ENCODE data around the gene BNIP5.

DNA sequence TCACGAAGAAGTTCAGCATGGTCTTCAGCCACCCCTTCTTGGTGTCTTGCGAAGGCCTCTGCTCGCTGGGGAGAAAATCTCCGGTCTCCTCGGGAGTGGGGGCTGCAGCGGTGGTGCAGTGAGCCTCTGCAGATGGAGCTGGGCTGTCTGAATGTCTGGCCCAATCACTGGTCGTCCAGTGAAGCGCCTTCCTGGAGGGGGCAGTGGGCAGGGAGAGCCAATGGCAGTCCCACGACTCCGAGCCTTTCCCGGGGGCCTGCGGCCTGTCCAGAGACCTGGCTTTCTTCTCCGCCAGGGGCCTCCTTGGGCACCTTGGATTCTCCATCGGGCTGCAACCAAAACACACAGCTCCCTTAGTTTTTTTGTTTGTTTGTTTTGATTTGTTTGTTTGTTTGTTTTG is 6.3 kb downstream of the BNIP5 start:
- TF ChIP-seq, protein P1, sequence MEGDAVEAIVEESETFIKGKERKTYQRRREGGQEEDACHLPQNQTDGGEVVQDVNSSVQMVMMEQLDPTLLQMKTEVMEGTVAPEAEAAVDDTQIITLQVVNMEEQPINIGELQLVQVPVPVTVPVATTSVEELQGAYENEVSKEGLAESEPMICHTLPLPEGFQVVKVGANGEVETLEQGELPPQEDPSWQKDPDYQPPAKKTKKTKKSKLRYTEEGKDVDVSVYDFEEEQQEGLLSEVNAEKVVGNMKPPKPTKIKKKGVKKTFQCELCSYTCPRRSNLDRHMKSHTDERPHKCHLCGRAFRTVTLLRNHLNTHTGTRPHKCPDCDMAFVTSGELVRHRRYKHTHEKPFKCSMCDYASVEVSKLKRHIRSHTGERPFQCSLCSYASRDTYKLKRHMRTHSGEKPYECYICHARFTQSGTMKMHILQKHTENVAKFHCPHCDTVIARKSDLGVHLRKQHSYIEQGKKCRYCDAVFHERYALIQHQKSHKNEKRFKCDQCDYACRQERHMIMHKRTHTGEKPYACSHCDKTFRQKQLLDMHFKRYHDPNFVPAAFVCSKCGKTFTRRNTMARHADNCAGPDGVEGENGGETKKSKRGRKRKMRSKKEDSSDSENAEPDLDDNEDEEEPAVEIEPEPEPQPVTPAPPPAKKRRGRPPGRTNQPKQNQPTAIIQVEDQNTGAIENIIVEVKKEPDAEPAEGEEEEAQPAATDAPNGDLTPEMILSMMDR (conservative IDR thresholded peaks at IDR 0.05 in 1 of 2, IDR thresholded peaks at IDR 0.05 in 1 of 2; ENCODE audit: extremely low read depth in 1 of 2, insufficient read depth in 1 of 2, low read depth in 1 of 2, low read length in 2 of 2) = no peak
- TF ChIP-seq EZH2 (IDR thresholded peaks at IDR 0.05; ENCODE audit: borderline replicate concordance, low read length) = no peak
